HAP-1 (cell line): ENCODE results near the gene FAM163A.

Experiments used
- DNase-seq, 2 experiments: peaks; one replicate each; pipeline ENCODE4 v3.0.0-alpha.2; 2016 to 2020; ENCODE audit warnings: low spot score in 2 of 2
- H3K27me3 ChIP-seq: fragments of 250-450 bp; sonication (Bioruptor Pico); 2 replicates; pipeline ENCODE4 v1.5.1; 2020; ENCODE audit warnings: low read depth, mild to moderate bottlenecking, moderate library complexity
- H3K36me3 ChIP-seq: fragments of 250-450 bp; sonication (Bioruptor Pico); replicated peaks from 2 replicates; pipeline ENCODE4 v1.5.1; 2020; ENCODE audit warnings: mild to moderate bottlenecking
- H3K4me1 ChIP-seq: fragments of 250-450 bp; sonication (Bioruptor Pico); 2 replicates; pipeline ENCODE4 v1.5.1; 2020; ENCODE audit warnings: mild to moderate bottlenecking
- H3K4me3 ChIP-seq: fragments of 250-450 bp; sonication (Bioruptor Pico); 2 replicates; pipeline ENCODE4 v1.5.1; 2020; ENCODE audit warnings: mild to moderate bottlenecking, moderate library complexity
- H3K9me3 ChIP-seq: fragments of 250-450 bp; sonication (Bioruptor Pico); 2 replicates; pipeline ENCODE4 v1.5.1; 2020; ENCODE audit warnings: mild to moderate bottlenecking, moderate library complexity
- in situ Hi-C: fragments of 300-500 bp; cut with MboI; formaldehyde crosslinking; loops from 3 replicates; pipeline ENCODE4 v1.14.3; 2020; ENCODE audit warnings: low sequenced_read_pairs, inconsistent platforms, mixed read lengths

Gene FAM163A

DNA sequence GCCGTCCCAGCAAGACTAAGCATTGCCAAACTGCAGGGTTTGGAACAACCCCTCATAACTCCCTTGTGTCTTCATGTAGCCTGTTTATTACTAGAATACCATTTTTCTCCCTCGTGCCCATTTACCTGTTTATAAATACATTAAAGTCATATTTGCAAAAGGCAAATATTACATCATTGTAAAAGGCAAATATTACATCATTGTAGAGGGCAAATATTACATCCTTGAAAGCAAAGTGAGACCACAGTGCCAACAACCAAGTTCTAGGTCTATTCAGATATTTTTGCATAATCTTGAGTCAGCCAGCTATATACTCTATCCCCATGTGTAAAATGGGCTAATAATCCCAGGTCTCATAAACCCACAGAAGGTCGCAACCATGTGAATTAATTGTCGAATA lies 11.4 kb upstream of the FAM163A start:
- no peak for DNase-seq
- in situ Hi-C loops: no loop called here
- no peak overlapping the region for H3K4me3 ChIP-seq

DNA sequence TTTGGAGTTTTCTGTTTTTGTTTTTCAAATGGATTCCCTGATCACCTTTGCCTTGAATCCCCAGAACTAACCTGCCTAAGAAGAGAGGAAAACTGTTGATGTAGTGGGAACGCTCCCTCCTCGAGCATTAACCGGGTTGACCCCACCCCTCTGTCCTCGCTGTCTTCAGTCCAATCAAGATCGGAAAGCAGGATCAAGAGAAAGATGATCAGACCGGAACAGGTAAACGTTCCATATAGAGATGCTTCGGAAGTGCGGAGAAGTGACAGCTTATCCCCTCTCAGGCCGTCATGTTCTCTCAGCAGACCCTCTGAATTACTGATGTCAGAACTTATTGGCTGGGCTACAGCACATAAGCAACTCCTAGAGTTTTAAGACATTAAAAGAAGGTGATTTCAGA lies 800 bp upstream of the FAM163A start:
- no peak for DNase-seq

More for the DNA sequence above, 11.4 kb upstream of the FAM163A start:
- Histone ChIP-seq H3K4me1 (peaks cover 8% of the 10 kb centered on the region; the same call in 1 of the 2 replicates), H3K27me3 (no peaks in the 10 kb centered on the region), H3K36me3 (no peaks in the 10 kb centered on the region), H3K9me3 (no peaks in the 10 kb centered on the region)

DNA sequence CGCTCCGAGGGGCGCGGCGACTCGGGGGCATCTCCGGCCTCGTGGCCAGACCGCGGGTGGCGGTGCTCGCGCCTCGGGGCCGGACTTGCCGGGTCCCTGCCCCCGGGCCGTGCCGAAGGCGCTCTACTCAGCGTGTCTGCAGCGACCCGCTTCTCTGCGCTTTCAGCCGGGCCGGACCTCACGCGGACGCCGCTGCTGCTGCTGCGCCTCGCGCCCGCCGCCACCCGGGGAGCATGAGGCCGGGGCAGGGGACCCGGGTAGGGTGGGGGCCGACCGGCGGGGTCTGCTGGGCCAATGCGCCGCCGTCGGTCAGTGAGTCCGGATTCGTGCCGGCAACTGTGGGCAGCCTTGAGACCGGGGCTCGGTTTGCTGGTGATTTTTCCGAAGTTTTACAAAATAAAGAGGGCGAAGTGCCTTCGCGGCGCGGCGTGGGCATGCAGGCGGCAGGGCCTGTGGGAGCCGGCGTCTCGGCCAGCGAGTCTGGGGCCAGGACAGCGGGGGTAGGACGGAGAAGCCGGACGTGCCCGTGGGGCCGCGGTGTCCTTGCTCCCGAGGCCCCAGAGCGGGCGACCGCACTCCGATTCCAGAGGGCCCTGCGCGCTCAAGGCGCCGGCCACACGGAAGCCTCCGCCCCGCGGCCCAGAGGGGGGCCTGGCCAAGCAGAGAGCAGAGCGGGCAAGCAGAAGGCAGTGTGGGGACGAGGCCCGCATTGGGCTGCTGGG lies 749 bp downstream of the FAM163A start:
- in situ Hi-C loops: no loop called here
- no peaks in the 10 kb centered on the region for H3K36me3 ChIP-seq
- H3K9me3 ChIP-seq: peaks cover 5% of the 10 kb centered on the region; the same call in 1 of the 2 replicates
- H3K4me3 ChIP-seq: peak overlapping the region; percentile 27; the same call in 1 of the 2 replicates
- DNase-seq: no peak
- peaks cover 2% of the 10 kb centered on the region; the same call in 1 of the 2 replicates for H3K4me1 ChIP-seq
- H3K27me3 ChIP-seq: peaks cover 47% of the 10 kb centered on the region

More for the DNA sequence above, 800 bp upstream of the FAM163A start:
- in situ Hi-C loops: no loop called here
- Histone ChIP-seq H3K4me3 (no peak overlapping the region; the same call in 1 of the 2 replicates), H3K9me3 (peaks cover 5% of the 10 kb centered on the region; the same call in 1 of the 2 replicates), H3K27me3 (peaks cover 47% of the 10 kb centered on the region), H3K36me3 (no peaks in the 10 kb centered on the region), H3K4me1 (peaks cover 2% of the 10 kb centered on the region; the same call in 1 of the 2 replicates)

DNA sequence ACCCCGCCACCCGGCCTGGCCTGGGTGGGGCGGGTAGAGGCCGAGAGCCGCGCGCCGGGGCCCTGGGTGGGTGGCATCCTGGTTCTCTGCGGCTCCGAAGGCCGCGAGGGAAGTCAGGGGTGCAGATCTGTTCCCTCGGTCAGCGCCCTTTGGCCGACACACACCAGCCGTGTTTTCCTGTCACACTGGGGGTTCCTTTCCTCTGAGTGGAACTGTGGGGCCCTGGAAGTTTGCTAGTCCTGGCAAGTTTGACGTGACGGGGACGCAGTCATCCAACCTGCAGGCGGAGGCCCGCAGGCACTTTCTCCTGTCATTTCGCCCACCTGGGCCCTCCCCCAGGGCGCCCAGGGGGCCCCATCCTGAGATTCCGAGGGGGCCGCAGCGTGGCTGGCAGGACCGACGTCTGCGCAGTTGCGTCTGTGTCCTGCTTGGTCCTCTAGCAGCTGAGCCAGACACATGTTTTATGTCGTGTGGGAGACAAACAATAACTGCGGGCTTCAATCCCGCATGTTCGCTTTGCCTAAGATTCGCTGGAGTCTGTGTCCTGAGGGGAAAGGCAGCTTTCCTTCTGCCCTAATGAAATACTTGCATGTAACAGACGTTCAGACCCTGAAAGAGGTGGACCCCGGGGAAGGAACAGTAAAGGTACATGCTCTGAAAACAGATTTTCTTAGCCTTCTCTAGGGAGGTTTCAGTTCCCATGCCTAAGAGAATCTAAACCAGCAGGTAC lies 1.5 kb downstream of the FAM163A start:
- Histone ChIP-seq H3K4me3 (no peak overlapping the region), H3K36me3 (no peaks in the 10 kb centered on the region), H3K9me3 (peaks cover 5% of the 10 kb centered on the region; the same call in 1 of the 2 replicates), H3K4me1 (peaks cover 2% of the 10 kb centered on the region; the same call in 1 of the 2 replicates), H3K27me3 (peaks cover 47% of the 10 kb centered on the region)
- no peak for DNase-seq
- in situ Hi-C loops: no loop called here

DNA sequence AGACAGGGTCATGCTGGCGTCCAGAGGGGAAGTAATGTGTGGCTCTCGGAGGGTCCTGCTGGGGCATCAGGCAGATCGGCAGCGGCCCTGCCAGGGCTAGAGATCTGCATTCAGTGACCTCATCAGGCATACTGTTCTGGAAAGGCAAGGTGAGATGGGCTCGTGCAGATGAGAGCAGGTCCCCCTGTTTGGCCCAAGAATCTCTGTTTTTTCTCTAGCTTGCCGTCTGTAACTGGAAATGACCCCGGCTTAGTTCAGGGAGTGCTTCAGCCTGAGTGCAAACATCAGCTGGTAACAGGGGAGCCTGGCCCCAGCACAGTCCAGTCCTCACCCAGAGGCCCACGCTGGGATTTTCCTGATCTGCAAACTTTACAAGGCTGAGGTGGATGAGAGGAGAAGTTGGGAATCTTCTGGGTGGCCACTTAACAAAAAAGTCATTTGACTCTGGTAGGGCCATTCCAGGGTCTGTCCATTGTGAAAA lies 2.1 kb downstream of the FAM163A start:
- no peak overlapping the region for H3K4me3 ChIP-seq
- peaks cover 5% of the 10 kb centered on the region; the same call in 1 of the 2 replicates for H3K9me3 ChIP-seq
- in situ Hi-C loops: no loop called here
- peaks cover 43% of the 10 kb centered on the region for H3K27me3 ChIP-seq
- peaks cover 2% of the 10 kb centered on the region; the same call in 1 of the 2 replicates for H3K4me1 ChIP-seq
- no peaks in the 10 kb centered on the region for H3K36me3 ChIP-seq
- DNase-seq: no peak

DNA sequence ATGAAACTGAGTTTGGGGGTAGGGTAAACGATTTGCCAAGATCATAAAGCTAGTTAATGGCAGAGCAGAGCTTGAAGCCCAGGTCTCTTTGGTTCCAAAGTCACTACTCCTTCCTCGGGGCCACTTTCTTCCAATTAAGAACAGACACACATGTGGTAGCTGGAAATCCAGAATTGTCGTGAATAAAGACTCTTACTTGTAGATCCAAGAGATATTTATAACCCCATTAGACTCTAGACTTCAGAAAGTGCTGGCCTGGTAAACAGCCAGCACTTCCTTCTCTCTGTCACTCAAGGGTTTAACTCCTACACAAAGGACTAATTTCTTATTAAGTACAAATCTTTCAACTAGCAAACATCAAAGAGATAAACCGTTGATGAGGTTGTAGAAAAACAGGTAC lies 2.7 kb downstream of the FAM163A start:
- peaks cover 2% of the 10 kb centered on the region; the same call in 1 of the 2 replicates for H3K4me1 ChIP-seq
- H3K4me3 ChIP-seq: no peak overlapping the region
- no peaks in the 10 kb centered on the region for H3K36me3 ChIP-seq
- peaks cover 38% of the 10 kb centered on the region for H3K27me3 ChIP-seq
- no peak for DNase-seq
- in situ Hi-C loops: no loop called here
- H3K9me3 ChIP-seq: peaks cover 5% of the 10 kb centered on the region; the same call in 1 of the 2 replicates

DNA sequence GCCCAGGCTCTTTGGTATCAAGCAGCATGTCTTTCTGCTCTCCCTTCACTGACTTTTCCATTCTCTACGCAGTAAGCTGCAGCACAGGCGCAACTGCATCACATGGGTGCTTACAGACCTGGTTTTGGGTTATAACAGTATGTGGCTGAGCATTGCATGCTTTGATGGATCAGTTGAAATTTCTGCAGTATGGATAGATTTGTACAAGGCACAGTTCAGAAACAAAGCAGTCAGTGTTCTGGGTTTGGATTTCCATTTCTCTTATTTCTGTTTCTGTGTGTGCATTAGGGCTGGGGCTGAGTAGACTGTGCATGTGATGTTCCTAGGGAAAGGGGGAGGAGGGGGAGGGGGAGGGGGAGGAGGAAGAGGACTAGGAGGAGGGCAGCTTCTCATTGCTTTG lies 4.5 kb downstream of the FAM163A start:
- H3K9me3 ChIP-seq: no peaks in the 10 kb centered on the region
- H3K4me3 ChIP-seq: no peak overlapping the region
- H3K36me3 ChIP-seq: no peaks in the 10 kb centered on the region; the same call in 1 of the 2 replicates
- peaks cover 2% of the 10 kb centered on the region; the same call in 1 of the 2 replicates for H3K4me1 ChIP-seq
- H3K27me3 ChIP-seq: peaks cover 19% of the 10 kb centered on the region
- no peak for DNase-seq
- in situ Hi-C loops: no loop called here

DNA sequence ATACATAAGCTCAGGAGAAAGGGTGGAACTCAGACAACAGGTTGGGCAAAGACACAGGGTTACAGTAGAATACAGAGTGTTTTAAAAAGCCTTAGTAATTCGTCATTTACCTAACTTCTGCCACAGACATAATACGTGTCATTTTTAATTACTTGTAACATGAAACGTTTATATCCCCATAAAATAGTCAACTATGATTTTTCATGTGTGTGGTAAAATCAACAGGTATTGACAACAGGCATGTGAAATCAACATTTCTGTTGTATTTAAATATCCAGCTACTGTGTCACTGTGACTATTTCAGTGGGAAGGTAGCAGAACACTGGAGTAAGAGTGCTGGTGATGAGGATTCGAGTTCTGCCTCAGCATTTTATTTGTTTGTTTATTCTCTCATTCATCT lies 5.7 kb downstream of the FAM163A start:
- in situ Hi-C loops: no loop called here

DNA sequence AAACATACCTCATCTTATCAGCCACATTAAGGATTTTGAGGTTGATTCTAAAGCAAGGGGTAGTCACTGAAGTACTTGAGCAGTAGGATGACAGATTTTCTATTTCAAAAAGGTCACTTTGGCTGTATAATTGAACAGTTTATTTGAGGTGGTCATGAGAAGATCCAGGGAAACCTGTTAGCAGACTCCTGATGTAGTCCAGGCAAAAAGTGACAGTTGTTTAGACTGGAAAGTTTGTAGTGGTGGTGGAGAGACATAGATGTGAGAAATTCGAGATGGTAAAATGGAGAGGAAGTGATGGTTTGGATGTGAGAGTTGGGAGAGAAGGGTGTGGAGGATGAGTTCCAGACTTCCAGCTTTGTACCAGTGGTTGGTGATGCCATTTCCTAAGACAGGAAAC lies 7.5 kb downstream of the FAM163A start:
- no peak overlapping the region for H3K4me3 ChIP-seq
- H3K36me3 ChIP-seq: no peaks in the 10 kb centered on the region; the same call in 1 of the 2 replicates
- DNase-seq: no peak
- no peaks in the 10 kb centered on the region for H3K9me3 ChIP-seq
- in situ Hi-C loops: no loop called here
- H3K4me1 ChIP-seq: no peaks in the 10 kb centered on the region
- H3K27me3 ChIP-seq: peaks cover 7% of the 10 kb centered on the region

More for the DNA sequence above, 5.7 kb downstream of the FAM163A start:
- H3K27me3 ChIP-seq: peaks cover 7% of the 10 kb centered on the region
- DNase-seq: no peak
- H3K4me3 ChIP-seq: no peak overlapping the region
- no peaks in the 10 kb centered on the region; the same call in 1 of the 2 replicates for H3K36me3 ChIP-seq
- no peaks in the 10 kb centered on the region for H3K4me1 ChIP-seq
- no peaks in the 10 kb centered on the region for H3K9me3 ChIP-seq

DNA sequence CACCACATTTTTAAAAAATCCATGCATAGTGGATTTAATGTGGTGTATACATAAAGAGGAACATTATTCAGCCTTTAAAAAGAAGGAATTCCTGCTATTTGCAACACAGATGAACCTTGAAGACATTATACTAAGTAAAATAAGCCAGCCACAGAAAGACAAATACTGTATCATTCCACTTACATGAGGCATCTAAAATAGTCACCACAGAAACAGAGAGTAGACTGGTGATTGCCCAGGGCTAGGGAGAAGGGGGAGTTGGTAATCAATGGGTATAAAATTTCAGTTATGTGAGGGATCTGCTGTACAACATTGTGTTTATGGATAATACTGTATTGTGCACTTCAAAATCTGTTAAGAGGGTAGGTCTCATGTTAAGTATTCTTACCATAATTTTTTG lies 10.0 kb downstream of the FAM163A start:
- H3K27me3 ChIP-seq: no peaks in the 10 kb centered on the region
- H3K9me3 ChIP-seq: no peaks in the 10 kb centered on the region
- no peak overlapping the region for H3K4me3 ChIP-seq
- in situ Hi-C loops: no loop called here
- no peaks in the 10 kb centered on the region for H3K4me1 ChIP-seq
- DNase-seq: no peak
- H3K36me3 ChIP-seq: no peaks in the 10 kb centered on the region; the same call in 1 of the 2 replicates

DNA sequence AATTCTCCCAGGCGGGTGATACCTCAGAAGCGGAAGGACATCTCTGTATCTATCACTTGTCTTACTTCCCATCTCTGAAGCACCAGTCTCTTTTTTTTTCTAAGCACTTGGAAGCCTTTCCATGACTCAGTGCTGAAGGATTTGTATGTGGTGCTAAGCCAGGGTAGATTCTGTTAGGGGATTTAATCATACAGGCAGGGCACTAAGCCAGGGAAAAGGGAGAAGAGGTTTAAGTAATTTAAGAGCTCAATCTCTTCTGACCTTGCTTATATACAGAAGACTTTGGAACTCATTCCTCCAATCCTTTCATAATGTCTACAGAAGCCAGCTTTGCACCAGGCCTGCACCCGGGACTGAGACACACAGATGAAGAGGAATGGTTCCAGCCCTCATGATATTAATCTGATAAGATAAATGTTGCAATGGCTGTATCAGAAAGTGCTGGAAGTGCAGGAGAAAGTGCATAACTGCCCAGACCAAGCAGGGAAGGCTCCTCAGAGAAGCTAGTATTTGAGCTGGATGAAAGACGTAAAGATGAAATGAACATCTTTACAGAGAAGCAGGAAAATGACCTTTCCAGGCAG lies 11.0 kb downstream of the FAM163A start:
- H3K4me1 ChIP-seq: no peaks in the 10 kb centered on the region
- no peaks in the 10 kb centered on the region; the same call in 1 of the 2 replicates for H3K36me3 ChIP-seq
- no peaks in the 10 kb centered on the region for H3K27me3 ChIP-seq
- in situ Hi-C loops: no loop called here
- H3K9me3 ChIP-seq: no peaks in the 10 kb centered on the region
- DNase-seq: no peak
- H3K4me3 ChIP-seq: no peak overlapping the region

DNA sequence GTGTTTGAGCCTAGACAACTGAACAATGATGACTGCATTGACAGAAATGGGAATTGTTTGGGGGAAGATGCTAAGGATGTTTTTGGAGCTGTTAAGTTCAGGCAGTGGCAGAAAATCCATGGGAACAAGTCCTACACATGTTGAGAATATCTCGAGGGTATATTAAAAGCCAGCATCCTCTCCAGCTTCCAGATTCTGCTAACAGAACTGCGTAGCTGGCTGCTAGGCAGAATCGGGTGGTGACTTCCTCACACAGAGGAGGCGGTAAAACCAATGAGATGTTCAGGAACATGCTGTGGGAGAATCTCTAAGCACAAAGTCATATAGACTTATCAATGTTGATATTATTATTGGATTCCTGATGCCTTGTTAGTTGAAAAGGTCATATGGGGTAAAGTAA lies 14.8 kb downstream of the FAM163A start:
- Histone ChIP-seq H3K4me1 (no peaks in the 10 kb centered on the region), H3K4me3 (no peak overlapping the region), H3K27me3 (no peaks in the 10 kb centered on the region; the same call in 1 of the 2 replicates), H3K36me3 (no peaks in the 10 kb centered on the region), H3K9me3 (no peaks in the 10 kb centered on the region)
- in situ Hi-C loops: no loop called here
- no peak for DNase-seq

DNA sequence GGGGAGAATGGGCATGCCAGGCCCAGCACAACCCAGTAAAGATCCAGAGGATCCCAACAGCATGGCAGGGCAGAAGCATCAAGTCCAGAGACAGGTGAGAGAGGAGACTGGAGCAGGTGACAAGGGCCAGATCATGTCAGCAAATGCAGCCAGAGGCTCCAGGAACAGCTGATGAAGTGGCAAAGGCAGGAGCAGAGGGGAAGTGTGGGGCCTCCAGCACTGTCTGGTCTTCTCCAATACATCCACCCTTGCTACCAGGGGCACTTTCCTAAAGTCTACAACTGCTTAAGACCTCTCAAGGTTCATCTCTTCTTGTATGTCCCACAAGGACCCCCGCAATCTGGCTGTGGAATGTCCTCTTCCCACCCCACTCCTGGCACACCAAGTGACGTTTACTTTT lies 17.4 kb downstream of the FAM163A start:
- Histone ChIP-seq H3K4me1 (no peaks in the 10 kb centered on the region), H3K27me3 (no peaks in the 10 kb centered on the region; the same call in 1 of the 2 replicates), H3K36me3 (no peaks in the 10 kb centered on the region), H3K9me3 (no peaks in the 10 kb centered on the region), H3K4me3 (no peak overlapping the region)
- in situ Hi-C loops: no loop called here
- DNase-seq: no peak
